Thyroid gland (tissue), 4 donors: Measurements from ENCODE around the gene CSNK2A1. TPM values are rescaled to one million over a fixed set of nuclear protein-coding genes. Genes with fewer than 3 reads are reported as not detected.
A peak's percentile ranks its signal among the peaks of the same experiment; 100 is the strongest.

ENCODE experiments used
- DNase-seq, 2 donors: peaks; one replicate each; pipeline ENCODE4 v3.0.0-alpha.2; 2019
- H3K27ac ChIP-seq, 3 donors: fragments of 200-600 bp; sonication (generic); 1 replicate in 2 of 3; 2 replicates in 1 of 3; pipeline ENCODE4 v1.5.1; 2016 to 2019; ENCODE audit warnings: mild to moderate bottlenecking in 1 of 3, moderate library complexity in 1 of 3
- H3K27me3 ChIP-seq: fragments of 200-600 bp; sonication (generic); one replicate; pipeline ENCODE4 v1.5.1; 2019
- H3K36me3 ChIP-seq, 2 donors: fragments of 200-600 bp; sonication (generic); one replicate each; pipeline ENCODE4 v1.5.1; 2016 to 2019
- H3K4me1 ChIP-seq, 2 donors: fragments of 200-600 bp; sonication (generic); one replicate each; pipeline ENCODE4 v1.5.1; 2017 to 2019
- H3K4me3 ChIP-seq, 3 donors: fragments of 200-600 bp; sonication (generic); replicated peaks in 1 of 3; 1 replicate in 2 of 3; 2 replicates in 1 of 3; pipeline ENCODE4 v1.5.1; 2016; ENCODE audit warnings: mild to moderate bottlenecking in 1 of 3
- H3K9me3 ChIP-seq: fragments of 200-600 bp; sonication (generic); one replicate; pipeline ENCODE4 v1.5.1; 2017
- POLR2A ChIP-seq, 2 donors: fragments of 450-650 bp; IDR thresholded peaks; one replicate each; pipeline ENCODE4 v1.6.1; 2017; ENCODE audit warnings: antibody characterized with exemption in 2 of 2, mild to moderate bottlenecking in 2 of 2, moderate library complexity in 1 of 2
- WGBS, 2 donors: methylation state at CpG; one replicate each; pipeline ENCODE4 v1.1.5; 2017; 5-methylcytosine and 5-hydroxymethylcytosine counted together
- intact Hi-C: fragments of 100-400 bp; cut with DNase I; formaldehyde crosslinking; loops from one replicate; pipeline ENCODE4 v1.15.1; 2023
- total RNA-seq, 4 donors: library from RNA; depleted of rRNA; stranded (reverse); fragments of >200 nt; gene quantifications; one replicate each; pipeline ENCODE4 v1.2.3, GENCODE V29; 2016
- TF ChIP-seq, protein P1 (sequence below), 6 experiments: fragments of 200-600 bp in 3 of 6; fragments of 450-650 bp in 3 of 6; sonication (generic) in 3 of 6; IDR thresholded peaks; one replicate each; pipeline ENCODE4 v1.5.1; 2016 to 2019; ENCODE audit warnings: antibody characterized with exemption in 6 of 6, mild to moderate bottlenecking in 2 of 6, inconsistent platforms in 1 of 6, moderate library complexity in 1 of 6

Gene CSNK2A1
- total RNA-seq, 4 donors from 2014 or later: 88.0 to 153 (median 105) TPM

GRCh38 chr20:445514-446336 lies 97.9 kb downstream of the CSNK2A1 start:
- H3K9me3 ChIP-seq: no peaks in the 10 kb centered on the region
- H3K36me3 ChIP-seq: peaks cover 20 to 34% of the 10 kb centered on the region in 2 donors
- H3K27ac ChIP-seq: peak overlapping the region in 2 of 3 donors; percentile 29 to 30
- H3K4me1 ChIP-seq: peaks cover 9 to 16% of the 10 kb centered on the region in 2 donors
- no peak overlapping the region for H3K4me3 ChIP-seq
- 86 to 90% methylated on average over 5 of the region's 5 CpGs for WGBS, 2 donors
- DNase-seq: peak; percentile 46 to 58
- TF ChIP-seq POLR2A (IDR thresholded peaks at IDR 0.05): no peak
- TF ChIP-seq, protein P1, sequence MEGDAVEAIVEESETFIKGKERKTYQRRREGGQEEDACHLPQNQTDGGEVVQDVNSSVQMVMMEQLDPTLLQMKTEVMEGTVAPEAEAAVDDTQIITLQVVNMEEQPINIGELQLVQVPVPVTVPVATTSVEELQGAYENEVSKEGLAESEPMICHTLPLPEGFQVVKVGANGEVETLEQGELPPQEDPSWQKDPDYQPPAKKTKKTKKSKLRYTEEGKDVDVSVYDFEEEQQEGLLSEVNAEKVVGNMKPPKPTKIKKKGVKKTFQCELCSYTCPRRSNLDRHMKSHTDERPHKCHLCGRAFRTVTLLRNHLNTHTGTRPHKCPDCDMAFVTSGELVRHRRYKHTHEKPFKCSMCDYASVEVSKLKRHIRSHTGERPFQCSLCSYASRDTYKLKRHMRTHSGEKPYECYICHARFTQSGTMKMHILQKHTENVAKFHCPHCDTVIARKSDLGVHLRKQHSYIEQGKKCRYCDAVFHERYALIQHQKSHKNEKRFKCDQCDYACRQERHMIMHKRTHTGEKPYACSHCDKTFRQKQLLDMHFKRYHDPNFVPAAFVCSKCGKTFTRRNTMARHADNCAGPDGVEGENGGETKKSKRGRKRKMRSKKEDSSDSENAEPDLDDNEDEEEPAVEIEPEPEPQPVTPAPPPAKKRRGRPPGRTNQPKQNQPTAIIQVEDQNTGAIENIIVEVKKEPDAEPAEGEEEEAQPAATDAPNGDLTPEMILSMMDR (IDR thresholded peaks at IDR 0.05): no peak
- intact Hi-C loops: no loop called here
- no peaks in the 10 kb centered on the region for H3K27me3 ChIP-seq

GRCh38 chr20:444862-445426 lies 98.6 kb downstream of the CSNK2A1 start:
- Histone ChIP-seq H3K4me1 (peaks cover 9 to 16% of the 10 kb centered on the region in 2 donors), H3K4me3 (no peak overlapping the region), H3K27ac (no peak overlapping the region), H3K9me3 (no peaks in the 10 kb centered on the region), H3K36me3 (peaks cover 28 to 41% of the 10 kb centered on the region in 2 donors), H3K27me3 (no peaks in the 10 kb centered on the region)
- no peak for DNase-seq
- no peak for TF ChIP-seq POLR2A (IDR thresholded peaks at IDR 0.05)
- TF ChIP-seq, protein P1 (IDR thresholded peaks at IDR 0.05): no peak
- intact Hi-C loops: no loop called here
- 68 to 91% methylated on average over 12 of the region's 12 CpGs for WGBS, 2 donors

DNA sequence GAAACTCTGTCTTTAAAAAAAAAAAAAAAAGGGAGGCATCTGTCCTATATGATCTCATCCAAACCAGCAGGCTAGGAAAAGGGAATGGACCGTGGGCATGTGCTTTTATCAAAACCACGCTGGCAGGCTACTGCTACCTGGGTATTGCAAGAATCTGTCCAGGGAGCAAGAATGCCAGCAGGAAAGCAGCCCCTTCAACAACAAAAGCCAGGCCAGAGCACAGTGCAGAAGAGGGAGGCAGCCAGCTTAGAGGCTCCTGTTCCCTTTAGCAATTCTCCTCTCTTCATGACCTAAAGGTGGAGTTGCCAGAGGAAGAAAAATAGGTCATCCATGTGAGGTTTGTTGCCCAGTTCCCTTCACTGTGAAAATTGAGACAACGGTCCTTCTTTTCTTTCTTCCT lies 99.5 kb downstream of the CSNK2A1 start:
- H3K36me3 ChIP-seq: peaks cover 36 to 43% of the 10 kb centered on the region in 2 donors
- peaks cover 9 to 16% of the 10 kb centered on the region in 2 donors for H3K4me1 ChIP-seq
- intact Hi-C loops: no loop called here
- no peak overlapping the region for H3K4me3 ChIP-seq
- TF ChIP-seq, protein P1 (IDR thresholded peaks at IDR 0.05): no peak
- TF ChIP-seq POLR2A (IDR thresholded peaks at IDR 0.05): no peak
- H3K9me3 ChIP-seq: no peaks in the 10 kb centered on the region
- H3K27me3 ChIP-seq: no peaks in the 10 kb centered on the region
- WGBS, 2 donors: 85 to 89% methylated on average over 3 of the region's 3 CpGs
- no peak overlapping the region for H3K27ac ChIP-seq
- no peak for DNase-seq

- TF ChIP-seq, protein P1 (IDR thresholded peaks at IDR 0.05): no peak
- no peak for TF ChIP-seq POLR2A (IDR thresholded peaks at IDR 0.05)
- 91 to 93% methylated on average over 4 of the region's 4 CpGs for WGBS, 2 donors
- intact Hi-C loops: no loop called here
- no peak overlapping the region for H3K4me3 ChIP-seq
- H3K27ac ChIP-seq: no peak overlapping the region
- peaks cover 44 to 50% of the 10 kb centered on the region in 2 donors for H3K36me3 ChIP-seq
- DNase-seq: no peak
- peaks cover 9 to 16% of the 10 kb centered on the region in 2 donors for H3K4me1 ChIP-seq
- H3K27me3 ChIP-seq: no peaks in the 10 kb centered on the region
- H3K9me3 ChIP-seq: no peaks in the 10 kb centered on the region
Measured at GRCh38 chr20:443223-443775, 100.3 kb downstream of the CSNK2A1 start.

DNA sequence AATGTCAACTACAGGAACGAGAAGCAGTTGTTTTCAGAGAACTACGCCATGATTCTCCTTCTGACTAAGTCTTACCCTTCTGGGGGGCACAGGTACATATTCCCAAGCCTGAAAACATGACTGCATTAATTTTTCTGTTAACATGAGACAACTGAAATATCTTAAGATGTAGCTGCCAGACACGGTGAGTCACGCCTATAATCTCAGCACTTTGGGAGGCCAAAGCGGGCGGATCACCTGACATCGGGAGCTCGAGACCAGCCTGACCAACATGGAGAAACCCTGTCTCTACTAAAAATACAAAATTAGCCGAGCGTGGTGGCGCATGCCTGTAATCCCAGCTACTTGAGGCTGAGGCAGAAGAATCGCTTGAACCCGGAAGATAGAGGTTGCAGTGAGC lies 103.0 kb downstream of the CSNK2A1 start:
- H3K27ac ChIP-seq: no peak overlapping the region
- 86 to 89% methylated on average over 13 of the region's 13 CpGs for WGBS, 2 donors
- no peak overlapping the region for H3K4me3 ChIP-seq
- DNase-seq: no peak
- H3K4me1 ChIP-seq: peaks cover 5 to 10% of the 10 kb centered on the region in 2 donors
- no peaks in the 10 kb centered on the region for H3K27me3 ChIP-seq
- TF ChIP-seq, protein P1 (IDR thresholded peaks at IDR 0.05): no peak
- no peak for TF ChIP-seq POLR2A (IDR thresholded peaks at IDR 0.05)
- intact Hi-C loops: no loop called here
- peaks cover 68 to 71% of the 10 kb centered on the region in 2 donors for H3K36me3 ChIP-seq
- no peaks in the 10 kb centered on the region for H3K9me3 ChIP-seq
